Right renal cortex interstitium (tissue), 3 donors: Measurements from ENCODE around the gene ENPP6. TPM values are rescaled to one million over a fixed set of nuclear protein-coding genes. Genes with fewer than 3 reads are reported as not detected.

Source experiments
- DNase-seq, 3 donors: peaks; one replicate each; pipeline ENCODE4 v3.0.0-alpha.2; 2013; ENCODE audit warnings: low read depth in 3 of 3, low spot score in 2 of 3
- polyA plus RNA-seq, 3 donors: library from polyadenylated mRNA; unstranded; fragments of 120-200 nt; gene quantifications; one replicate each; pipeline ENCODE4 v1.2.1, GENCODE V29; 2013; ENCODE audit not compliant: insufficient read length in 3 of 3

ENPP6 gene
- polyA plus RNA-seq, 3 donors: 5.4 to 10.1 (median 7.8) TPM

DNA sequence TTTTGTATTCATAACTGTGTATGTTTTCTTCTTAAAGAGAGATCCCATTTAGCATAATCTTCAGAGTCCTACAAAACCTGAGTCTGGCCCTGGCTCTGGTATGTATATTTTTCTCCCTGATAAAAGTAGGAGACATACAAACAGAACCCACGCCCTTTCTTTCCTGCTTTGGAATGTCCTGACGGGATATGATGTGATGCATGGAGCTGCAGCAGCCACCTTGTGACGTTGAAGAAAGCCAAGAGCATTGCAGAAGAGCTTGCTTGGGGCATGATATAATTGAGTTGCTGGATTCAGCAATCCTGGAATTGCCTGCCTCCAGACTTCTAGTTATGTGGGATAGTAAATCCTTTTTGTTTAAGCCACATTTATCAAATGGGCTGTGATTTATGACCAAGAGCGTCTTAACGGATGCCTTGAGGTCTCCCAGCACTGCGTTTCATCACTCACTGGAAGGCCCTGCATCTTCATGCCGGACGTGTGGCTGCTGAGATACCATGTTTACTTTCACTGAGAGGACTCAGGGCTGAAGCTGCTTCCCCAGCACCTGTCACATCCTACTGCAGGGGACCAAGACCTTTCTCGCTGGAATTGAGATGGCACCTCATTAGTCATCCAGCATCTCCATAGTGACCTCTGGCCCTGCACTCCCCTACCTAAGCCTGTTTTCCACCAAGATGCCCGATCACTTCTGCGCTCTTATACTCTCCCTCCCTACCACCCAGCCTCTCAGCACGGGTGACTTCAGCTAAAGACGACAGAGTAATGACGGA is 107.0 kb downstream of the ENPP6 start:
- DNase-seq: no peak

DNA sequence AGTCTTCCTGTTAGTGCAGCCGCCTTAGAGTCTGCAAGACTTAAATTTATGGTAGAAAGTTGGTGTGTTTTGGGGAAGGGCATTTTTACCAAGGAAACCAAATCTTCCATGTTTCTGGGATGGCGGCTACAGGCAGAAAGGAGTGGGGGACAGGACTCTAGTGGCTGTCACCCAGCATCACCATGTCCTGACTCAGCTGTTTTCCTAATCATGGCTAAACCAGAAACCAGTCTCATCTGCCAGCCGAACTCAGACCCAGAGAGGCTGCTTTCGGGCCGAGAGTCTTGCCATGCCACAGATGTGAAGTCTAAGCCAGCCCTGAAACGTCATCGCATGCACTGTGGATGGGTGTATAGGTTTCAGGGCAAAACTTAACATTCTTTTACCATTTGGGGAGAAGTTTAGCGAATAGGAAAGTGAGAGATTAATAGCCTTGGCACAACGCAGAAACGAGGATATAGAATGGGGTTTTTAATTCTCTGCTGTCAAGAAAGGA is 109.6 kb downstream of the ENPP6 start:
- no peak for DNase-seq

DNA sequence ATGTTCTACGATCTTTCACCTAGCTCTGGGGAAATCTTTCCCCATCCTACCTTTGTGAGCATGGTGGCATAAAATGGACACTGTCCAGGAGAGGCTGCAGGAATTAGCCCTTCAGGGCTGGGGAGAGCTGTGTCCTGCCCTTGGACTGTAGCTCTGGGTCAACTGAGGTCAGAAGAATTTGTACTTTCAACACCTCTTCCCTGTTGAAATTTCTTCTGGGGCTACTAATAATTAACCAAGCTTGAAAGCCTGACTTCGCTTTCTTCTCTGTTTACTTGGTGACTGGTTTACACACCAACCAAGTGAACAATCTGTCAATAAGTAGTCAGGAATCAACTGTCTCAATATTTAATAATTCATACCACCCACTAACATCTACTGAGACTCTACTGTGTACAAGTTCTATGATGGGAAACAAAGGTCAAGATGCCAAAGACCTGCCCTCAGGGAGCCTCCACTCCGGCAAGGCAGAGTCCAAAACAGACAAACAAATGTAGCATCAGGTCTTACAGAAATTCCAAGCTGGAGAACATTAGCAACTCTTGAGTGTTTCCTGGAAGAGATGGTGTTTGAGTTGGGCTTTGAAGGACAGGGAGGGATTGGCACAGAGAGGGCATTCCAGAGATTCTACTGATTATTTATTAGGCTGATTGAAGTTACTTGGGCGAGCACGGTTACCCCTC is 113.1 kb downstream of the ENPP6 start:
- no peak for DNase-seq

DNA sequence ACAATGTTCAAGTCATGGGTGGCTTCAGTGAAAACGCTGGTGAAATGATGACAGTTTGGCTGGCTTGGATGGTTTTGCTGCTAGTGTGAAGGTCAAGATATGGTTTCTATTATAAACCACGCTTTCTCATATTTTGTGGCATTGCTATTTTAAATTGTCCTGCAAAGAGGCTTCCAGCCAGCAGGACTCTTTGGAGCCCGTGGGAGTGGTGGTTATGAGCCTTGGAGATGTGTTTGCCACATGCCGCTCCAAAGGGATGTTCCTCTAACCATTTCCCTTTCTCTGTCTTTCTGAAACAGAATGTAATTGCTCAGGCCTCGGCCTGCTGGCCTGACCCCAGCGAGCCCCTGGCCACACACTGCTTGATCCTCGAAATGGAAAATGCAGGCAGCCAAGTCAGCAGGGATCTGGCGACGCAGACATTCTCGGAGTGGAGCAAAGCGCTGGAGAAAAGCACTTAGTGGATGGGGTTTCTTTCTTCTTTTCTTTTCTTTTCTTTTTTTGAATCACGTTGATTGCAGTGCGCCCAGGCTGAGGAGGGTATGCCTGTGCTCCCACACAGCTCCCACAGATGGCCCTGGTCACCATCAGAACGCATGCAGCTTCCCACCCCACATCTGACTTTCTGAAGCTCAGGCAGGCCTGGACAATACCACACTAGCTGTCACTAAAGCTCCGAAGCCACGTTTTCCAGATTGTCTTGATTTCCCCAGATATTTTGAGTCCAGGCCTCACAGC is 114.0 kb downstream of the ENPP6 start:
- DNase-seq: no peak

DNA sequence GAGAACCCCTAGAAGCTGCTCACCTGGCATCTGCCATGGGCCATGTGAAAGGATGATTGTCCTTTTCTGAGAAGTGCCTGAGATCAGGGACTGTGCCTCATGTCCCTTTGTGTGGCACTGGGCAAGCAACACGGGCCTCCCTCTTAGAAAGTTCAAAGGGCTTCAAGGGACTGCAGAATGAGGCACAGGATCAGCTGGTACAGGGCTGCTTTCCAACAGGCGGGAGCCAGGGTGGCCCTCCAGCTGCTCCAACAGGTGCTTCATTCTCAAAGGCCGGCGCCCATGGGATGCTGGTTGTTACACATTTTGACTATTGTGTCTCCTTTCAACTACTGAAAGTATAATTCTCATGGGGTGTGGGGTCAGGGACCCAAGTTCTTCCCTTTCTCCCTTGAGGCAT is 114.7 kb downstream of the ENPP6 start:
- DNase-seq: no peak

DNA sequence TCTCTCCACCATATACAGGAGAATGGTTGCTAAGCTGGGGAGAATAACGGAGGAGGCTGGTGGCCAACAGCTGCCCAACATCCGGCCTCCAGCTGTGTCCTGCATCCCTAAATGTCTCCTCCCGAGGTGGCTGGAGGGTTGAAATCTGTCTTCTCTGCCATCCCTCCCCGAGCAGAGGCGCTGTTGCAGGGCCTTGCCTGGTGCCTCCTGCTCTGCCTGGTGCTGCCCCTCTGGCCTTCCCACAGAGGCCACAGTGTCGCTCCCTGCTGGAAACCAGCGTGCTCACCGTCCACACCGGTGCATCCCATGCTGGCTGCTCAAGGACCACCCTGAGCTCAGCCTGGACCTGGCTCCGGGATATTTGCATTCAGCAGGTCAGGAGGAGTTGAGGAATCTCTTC is 115.2 kb downstream of the ENPP6 start:
- no peak for DNase-seq

DNA sequence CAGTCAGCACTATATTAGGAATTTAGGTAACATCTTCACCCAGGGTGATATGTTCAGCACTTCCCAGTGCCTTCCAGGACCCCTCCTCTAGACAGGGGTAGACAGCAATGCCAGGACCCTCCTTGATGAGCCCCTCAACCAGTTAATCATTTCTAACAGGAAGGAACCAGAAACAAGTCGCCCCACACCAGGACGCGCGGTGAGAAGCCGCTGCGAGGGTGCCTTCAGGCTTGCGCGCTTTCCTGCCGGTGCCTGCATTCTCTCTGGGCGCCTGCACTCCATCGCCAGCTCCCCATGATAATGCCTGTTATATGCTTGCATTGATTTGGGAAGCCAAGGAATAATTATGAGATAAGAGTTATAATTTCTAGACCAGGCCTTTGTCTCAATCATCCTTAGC is 116.0 kb downstream of the ENPP6 start:
- no peak for DNase-seq

DNA sequence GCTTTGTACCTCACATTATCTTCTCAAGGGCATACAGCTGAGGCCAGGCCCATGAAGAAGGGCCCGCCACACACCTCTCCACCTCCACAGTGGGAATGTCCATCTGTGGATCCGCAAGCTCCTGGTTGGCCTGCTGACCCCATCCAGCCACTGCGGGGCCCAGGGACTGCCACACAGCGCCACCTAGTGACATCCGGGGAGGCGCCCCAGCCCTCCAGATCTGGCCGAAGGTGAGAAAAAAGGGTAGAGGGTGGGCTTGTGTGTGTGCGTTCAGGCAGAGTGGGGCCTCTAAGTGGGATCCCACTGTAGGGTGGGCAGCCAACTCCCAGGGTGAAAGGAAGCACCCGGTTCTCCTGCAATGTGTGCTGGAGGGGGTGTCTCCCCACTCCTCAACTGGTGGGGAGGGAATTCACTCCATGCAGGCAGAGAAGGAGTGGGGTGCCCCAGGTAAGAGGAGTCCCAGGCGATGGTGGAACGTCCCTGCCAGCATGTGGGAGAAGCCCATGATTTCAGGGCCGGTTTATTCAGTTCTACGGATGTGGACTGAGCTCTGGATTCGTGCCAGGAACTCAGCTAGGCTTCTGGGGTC is 117.3 kb downstream of the ENPP6 start:
- no peak for DNase-seq

DNA sequence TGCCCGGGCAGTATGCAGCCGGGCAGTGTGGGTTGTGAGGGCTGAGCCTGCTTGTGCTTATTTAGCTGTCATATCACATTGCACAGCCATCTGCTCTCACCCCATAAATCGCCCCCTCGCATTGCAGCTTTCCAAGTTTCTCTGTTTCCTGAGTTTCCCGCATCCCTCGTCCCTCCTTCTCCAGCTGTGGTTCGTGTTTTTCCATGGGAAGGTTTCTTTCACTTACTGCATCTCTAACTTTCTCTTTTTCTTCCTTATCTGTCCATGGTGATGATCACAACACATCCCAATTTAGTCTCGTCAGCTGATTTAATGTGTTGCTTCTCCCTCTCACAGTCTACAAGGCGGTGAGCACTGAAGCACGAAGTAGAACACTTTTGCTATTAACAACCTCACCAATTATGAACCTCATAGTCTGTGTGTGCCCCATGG is 118.1 kb downstream of the ENPP6 start:
- DNase-seq: peak in 1 of 3 donors; percentile 36

DNA sequence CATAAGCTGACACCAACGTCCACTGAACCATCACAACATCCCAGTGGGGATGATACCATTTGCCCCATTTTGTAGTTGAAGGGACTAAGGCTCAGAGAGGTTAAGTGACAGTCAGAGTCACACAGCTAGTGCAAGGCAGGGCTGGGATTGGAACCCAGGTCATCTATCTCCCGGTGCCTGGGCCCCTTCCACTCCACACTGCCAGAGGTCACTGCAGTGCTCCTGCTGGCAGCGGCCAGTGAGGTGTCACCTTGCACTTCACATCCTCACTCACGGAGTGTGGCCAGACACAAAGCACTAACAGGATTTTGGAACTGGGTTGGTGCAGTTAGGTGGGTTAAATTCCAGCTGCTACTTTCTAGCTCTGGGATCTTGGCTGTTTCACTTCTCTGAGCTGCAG is 118.7 kb downstream of the ENPP6 start:
- no peak for DNase-seq

DNA sequence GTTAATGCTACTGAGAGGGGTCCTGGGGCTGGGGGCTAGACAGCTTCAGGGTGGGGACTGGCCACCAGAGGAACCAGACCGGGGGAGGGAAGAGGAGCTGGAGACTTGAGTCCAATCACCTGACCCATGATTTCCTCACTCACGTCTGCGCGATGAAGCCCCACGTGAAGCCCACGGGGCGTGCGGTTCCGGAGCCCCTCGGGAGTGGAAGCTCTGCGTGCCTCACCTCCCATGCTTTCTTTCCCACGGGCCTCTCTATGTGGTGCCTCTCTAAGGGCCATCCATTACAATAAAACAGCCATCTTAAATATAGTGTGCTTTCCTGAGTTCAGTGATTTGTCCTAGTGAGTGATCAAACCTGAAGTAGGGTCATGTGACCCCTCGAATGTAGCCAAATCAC is 119.9 kb downstream of the ENPP6 start:
- no peak for DNase-seq

DNA sequence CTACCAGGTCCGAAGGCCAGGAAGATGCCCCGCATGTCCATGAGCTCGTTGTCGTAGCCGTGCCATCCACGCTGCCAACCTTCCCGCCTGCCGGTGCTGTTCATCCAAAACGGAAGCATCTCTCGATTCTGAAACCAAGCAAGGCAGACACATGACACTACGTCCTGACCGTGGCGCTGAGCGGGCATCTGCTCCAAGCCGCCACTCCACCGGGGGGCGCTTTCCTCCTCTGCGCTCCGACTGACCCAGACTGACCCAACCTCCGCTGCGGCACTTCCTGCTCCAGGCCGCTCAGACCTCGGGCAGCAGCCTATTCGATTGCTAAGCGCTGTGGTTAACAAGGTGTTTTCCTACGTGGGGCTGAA is 120.5 kb downstream of the ENPP6 start:
- DNase-seq: no peak

DNA sequence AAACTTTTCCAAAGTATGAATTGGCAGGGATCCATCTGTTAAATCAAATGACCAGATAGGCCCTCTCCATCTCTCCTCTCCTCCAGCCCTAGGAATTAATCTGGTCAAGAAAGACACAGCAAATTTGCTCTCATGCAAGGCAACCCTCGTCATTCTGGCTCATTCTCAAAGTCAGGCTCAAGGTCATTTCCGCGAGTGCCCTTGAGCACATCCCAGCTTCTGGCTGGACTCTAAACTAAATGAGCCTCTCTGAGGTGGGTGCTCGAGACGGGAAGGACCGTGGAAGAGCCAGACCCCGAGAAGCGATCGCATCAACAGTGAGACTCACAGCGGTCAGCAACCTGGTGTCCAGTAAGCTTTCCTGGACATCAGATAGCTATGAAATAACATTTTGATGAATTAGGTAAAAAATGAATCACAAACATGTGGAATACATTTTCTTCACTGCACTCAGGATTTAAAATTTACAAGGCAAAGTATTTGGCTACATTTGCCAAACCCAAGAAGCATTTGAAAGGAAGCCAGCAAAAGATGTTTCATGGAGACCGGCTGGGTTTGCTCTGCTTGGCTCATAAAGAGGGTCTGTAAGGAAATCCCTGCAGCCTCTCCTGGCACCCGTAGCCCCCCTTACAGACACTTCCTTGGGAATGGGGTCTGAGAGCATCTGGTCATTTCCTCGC is 121.0 kb downstream of the ENPP6 start:
- DNase-seq: no peak

DNA sequence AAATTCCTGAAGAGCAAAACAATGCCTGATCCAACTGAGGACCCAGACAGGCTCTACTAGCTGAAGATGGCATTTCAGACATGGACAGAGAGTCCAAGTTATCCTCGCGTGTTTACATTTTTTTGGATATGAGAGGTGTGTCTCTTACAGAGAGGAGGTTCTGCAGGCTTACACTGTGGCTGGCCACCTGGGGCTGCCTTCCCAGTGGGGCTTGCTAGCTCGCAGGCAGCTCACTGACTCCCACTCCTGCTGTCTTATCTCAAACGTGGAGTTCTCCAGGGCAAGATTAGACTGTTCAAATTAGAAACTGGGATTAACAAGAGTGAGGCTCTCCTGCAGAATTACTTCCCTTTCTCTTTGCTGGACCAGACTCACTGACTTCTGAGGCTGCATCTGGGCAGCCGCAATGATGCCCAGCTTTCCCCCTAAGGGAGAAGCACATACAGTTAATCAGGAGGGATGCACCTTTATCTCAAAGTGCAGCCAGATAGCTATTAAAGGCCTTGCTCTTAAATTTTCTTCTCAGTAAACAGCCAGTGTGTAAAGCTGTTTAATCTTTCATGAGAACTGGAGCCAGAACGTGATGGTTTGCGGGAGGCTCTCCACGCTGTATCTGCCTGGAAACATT is 123.0 kb downstream of the ENPP6 start:
- DNase-seq: no peak

DNA sequence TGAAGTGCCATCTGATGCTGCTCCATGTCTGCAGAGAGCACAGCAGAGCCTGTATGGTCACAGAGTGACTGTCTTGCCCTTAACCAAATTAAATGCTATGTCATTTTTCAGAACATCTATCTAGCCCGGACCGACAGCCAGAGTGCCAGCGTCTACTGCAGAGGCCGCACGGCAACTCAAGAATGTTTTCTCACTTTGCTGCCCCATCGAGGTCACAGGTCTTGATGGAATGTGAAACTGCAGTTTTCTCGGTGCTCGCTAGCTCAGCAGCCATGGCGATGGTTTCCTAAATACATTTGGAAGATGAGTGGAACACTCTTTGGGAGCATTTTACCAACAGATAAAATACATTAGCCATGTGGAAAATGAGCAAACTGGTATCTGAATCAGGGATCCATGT is 125.7 kb downstream of the ENPP6 start:
- DNase-seq: no peak

DNA sequence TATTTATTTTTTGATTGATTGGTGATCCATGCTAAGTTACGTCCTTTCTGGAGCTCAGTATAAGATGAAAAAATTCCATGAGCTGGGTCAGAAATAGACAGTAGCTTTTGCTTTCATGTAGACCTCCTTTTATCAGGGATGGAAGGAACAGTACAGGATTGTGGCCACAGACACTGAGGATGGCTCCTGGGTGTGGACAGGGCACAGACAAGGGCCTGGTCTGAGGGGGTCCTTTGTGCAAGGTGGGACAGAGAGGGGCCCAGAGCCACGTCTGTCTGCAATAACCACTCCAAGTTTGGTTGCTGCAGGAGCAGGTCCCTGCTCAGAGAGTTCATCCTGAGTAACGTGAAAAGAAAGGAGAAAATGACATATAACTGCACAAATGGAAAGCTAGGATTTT is 127.1 kb downstream of the ENPP6 start:
- DNase-seq: no peak

DNA sequence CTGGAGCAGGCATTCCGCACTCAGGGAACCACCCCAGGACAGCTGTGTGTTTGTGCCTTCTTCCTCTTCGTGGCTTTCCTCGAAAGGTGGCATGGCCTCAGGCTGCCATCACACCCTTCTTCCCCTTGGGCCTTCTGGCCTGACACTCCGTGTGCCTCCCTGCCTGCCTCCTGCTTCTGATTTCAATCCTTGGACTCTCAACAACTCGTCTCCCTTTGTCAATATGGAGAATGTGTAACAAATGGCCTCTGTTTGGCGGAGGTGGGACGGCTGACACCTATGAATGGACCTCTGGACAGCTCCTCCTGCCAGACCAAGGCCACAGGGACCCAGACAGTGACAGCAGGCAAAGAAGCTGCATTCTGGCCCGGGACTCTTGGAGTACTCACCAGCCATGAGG is 137.0 kb downstream of the ENPP6 start:
- no peak for DNase-seq

DNA sequence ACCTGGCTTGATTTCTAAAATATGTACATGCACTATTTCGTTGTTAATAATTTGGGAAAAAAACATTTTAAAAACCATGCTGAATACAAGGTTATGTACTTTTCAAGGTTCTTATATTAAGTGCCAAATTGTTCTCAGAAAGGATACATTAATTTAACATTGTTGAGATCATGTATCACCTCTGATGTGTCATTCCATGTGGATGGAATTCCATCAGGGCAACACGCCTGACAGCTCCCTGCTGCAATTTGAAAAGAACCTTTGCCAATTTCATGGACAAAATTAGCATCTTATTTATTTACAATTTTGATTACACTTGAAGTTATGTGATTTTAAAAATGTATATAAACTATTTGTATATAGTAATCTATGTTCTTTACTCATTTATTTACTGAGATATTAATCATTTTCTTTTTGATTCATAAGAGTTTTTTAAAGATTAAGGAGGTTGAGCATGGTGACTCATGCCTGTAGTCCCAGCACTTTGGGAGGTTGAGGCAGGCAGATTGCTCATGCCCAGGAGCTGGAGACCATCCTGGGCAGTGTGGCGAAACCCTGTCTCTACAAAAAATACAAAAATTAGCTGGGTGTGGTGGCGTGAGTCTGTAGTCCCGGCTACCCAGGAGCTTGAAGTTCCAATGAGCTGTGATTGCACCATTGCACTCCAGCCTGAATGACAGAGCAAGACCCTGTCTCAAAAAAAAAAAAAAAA is 142.8 kb downstream of the ENPP6 start:
- no peak for DNase-seq

DNA sequence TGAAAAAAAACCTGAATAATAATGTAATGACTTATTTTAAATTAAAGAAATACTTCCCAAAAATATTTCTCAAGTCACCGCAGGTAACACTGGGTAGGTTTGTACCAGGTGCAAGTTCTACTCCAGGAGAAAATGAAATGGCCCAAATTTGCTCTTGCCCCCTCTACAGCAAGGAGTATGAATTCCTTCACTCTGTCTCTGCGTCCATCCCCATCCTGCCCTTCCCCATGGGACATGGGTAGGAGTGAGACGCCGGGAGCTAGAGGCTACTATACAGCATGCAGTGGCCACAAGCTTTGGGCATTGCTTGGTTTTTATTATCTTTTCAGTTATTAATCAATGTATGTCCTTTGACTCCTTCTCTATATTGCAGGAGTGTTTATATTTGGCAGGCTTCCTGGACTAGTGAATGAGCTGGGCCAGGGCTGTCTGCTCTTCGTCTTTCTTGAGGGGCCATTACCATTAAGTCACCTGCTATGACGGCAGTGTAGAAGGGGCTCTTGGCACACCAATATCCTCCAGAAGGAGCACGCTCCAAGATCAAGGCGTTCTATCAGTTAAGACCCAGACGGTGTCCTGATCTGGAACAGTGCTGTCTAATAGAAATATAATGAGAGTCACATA is 149.6 kb downstream of the ENPP6 start:
- no peak for DNase-seq
